Measurements from ENCODE around the gene WDR88. TPM values are rescaled to one million over a fixed set of nuclear protein-coding genes. Genes with fewer than 3 reads are reported as not detected.

Gene WDR88
- polyA plus RNA-seq, 4 donors = 0.56 TPM; not detected in 3

DNA sequence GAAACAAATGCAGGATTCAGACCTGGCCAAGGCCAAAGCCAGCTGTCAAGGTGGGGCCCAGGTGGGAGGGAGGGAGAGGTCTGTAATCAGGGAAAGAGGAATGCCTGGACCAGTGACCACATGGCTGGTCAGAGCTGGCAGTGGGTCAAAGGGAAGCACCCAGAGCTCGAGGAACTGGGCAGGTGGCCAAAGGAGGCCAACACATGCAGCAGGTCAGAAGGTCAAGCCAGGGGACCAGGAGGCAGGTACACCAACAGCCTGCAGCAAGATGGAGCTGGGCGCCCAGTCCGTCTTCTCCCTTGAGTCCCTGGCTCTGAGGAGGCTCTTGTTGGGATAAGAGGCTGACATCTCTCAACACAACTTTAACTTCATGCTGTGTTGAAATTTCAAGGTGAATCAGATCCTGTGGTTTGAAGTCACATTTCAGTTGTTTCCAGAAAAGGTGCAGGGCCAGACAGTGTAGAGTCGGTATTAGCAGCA is 33.8 kb upstream of the WDR88 start:
- Histone ChIP-seq H3K27me3 (ENCODE audit: control insufficient read depth in 3 of 3, insufficient read depth in 3 of 3, low read length in 3 of 3) (no peaks in the 10 kb centered on the region), H3K27ac (ENCODE audit: low read depth in 1 of 3, low read length in 2 of 3) (no peak overlapping the region), H3K9me3 (ENCODE audit: control insufficient read depth in 2 of 2, insufficient read depth in 1 of 2, low read depth in 1 of 2, low read length in 1 of 2) (no peaks in the 10 kb centered on the region), H3K4me1 (ENCODE audit: control insufficient read depth in 3 of 3, insufficient read depth in 2 of 3, low read depth in 1 of 3, low read length in 2 of 3) (peaks cover 0 to 8% (median 0%) of the 10 kb centered on the region in 3 donors), H3K4me3 (ENCODE audit: low read depth in 1 of 3, low read length in 3 of 3) (no peak overlapping the region), H3K36me3 (ENCODE audit: control insufficient read depth in 3 of 3, insufficient read depth in 2 of 3, low read depth in 1 of 3, low read length in 3 of 3) (peaks cover 18 to 60% (median 21%) of the 10 kb centered on the region in 3 donors)
- WGBS, 3 donors = 74 to 83% (median 75%) methylated on average over 4 of the region's 4 CpGs
- DNase-seq (peak in 1 of 2 donors; percentile 9), FAIRE-seq (no peak)

DNA sequence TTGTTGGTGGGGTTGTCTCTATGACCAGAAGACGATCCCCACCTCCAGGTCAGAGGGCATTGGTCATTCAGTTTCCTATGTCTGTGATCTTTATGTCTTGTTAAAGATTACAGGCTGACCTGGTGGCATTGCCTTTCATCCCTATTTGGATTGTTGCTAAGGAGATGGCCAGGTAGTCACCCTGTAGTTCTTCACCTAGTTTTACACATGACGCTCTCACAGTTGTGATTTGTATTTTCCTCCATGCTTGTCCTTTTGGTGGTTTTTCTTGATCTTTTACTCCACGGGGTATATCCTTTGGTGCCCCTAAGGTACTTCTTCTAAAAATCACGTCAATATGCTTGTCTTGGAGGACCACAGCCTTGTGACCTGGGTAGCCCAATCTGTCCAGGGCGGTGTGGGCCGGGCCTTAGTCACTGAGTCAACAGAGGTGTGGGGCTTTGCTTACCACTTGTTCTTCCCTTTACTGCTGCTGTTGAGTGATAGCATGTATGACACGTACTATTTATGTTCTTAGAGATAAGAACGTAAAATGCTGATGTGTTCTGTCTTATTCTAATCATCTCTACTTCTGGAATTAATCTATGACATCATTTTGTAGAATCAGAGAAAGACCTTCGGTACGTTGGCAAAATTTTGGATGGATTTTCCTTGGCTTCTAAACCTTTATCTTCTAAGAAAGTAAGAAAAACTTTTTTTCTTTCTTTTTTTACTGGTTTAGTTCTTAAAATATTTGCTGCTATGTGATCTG is 30.8 kb upstream of the WDR88 start:
- DNase-seq = peak; percentile 91 to 92
- FAIRE-seq = peak; percentile 93

GRCh38 chr19:33102893-33103292 is 29.0 kb upstream of the WDR88 start:
- WGBS, 3 donors = 88 to 99% (median 94%) methylated on average over 6 of the region's 6 CpGs
- DNase-seq = no peak
- Histone ChIP-seq H3K36me3 (ENCODE audit: control insufficient read depth in 3 of 3, insufficient read depth in 2 of 3, low read depth in 1 of 3, low read length in 3 of 3) (peaks cover 16 to 61% (median 20%) of the 10 kb centered on the region in 3 donors), H3K27me3 (ENCODE audit: control insufficient read depth in 3 of 3, insufficient read depth in 3 of 3, low read length in 3 of 3) (no peaks in the 10 kb centered on the region), H3K4me3 (ENCODE audit: low read depth in 1 of 3, low read length in 3 of 3) (no peak overlapping the region), H3K27ac (ENCODE audit: low read depth in 1 of 3, low read length in 2 of 3) (no peak overlapping the region), H3K9me3 (ENCODE audit: control insufficient read depth in 2 of 2, insufficient read depth in 1 of 2, low read depth in 1 of 2, low read length in 1 of 2) (no peaks in the 10 kb centered on the region), H3K4me1 (ENCODE audit: control insufficient read depth in 3 of 3, insufficient read depth in 2 of 3, low read depth in 1 of 3, low read length in 2 of 3) (peaks cover 0 to 8% (median 0%) of the 10 kb centered on the region in 3 donors)
- FAIRE-seq = no peak

More for the DNA sequence above, 30.8 kb upstream of the WDR88 start:
- Histone ChIP-seq H3K27me3 (ENCODE audit: control insufficient read depth in 3 of 3, insufficient read depth in 3 of 3, low read length in 3 of 3) (no peaks in the 10 kb centered on the region), H3K36me3 (ENCODE audit: control insufficient read depth in 3 of 3, insufficient read depth in 2 of 3, low read depth in 1 of 3, low read length in 3 of 3) (peaks cover 14 to 57% (median 18%) of the 10 kb centered on the region in 3 donors), H3K4me1 (ENCODE audit: control insufficient read depth in 3 of 3, insufficient read depth in 2 of 3, low read depth in 1 of 3, low read length in 2 of 3) (peaks cover 0 to 8% (median 0%) of the 10 kb centered on the region in 3 donors), H3K4me3 (ENCODE audit: low read depth in 1 of 3, low read length in 3 of 3) (no peak overlapping the region), H3K9me3 (ENCODE audit: control insufficient read depth in 2 of 2, insufficient read depth in 1 of 2, low read depth in 1 of 2, low read length in 1 of 2) (no peaks in the 10 kb centered on the region), H3K27ac (ENCODE audit: low read depth in 1 of 3, low read length in 2 of 3) (peak overlapping the region; percentile 53 to 75 (median 68))
- WGBS, 3 donors = 53 to 76% (median 65%) methylated on average over 10 of the region's 10 CpGs

GRCh38 chr19:33108161-33108560 is 23.8 kb upstream of the WDR88 start:
- 91 to 95% (median 93%) methylated on average over 10 of the region's 10 CpGs for WGBS, 3 donors
- FAIRE-seq = no peak
- H3K36me3 ChIP-seq (ENCODE audit: control insufficient read depth in 3 of 3, insufficient read depth in 2 of 3, low read depth in 1 of 3, low read length in 3 of 3) = peaks cover 17 to 77% (median 18%) of the 10 kb centered on the region in 3 donors

GRCh38 chr19:33110137-33110910 is 21.6 kb upstream of the WDR88 start:
- 79 to 87% (median 83%) methylated on average over 9 of the region's 9 CpGs for WGBS, 3 donors
- DNase-seq = no peak
- H3K27me3 ChIP-seq (ENCODE audit: control insufficient read depth in 3 of 3, insufficient read depth in 3 of 3, low read length in 3 of 3) = no peaks in the 10 kb centered on the region
- FAIRE-seq = no peak
- H3K9me3 ChIP-seq (ENCODE audit: control insufficient read depth in 2 of 2, insufficient read depth in 1 of 2, low read depth in 1 of 2, low read length in 1 of 2) = no peaks in the 10 kb centered on the region
- H3K27ac ChIP-seq (ENCODE audit: low read depth in 1 of 3, low read length in 2 of 3) = no peak overlapping the region
- H3K4me3 ChIP-seq (ENCODE audit: low read depth in 1 of 3, low read length in 3 of 3) = no peak overlapping the region
- no peaks in the 10 kb centered on the region for H3K4me1 ChIP-seq (ENCODE audit: control insufficient read depth in 3 of 3, insufficient read depth in 2 of 3, low read depth in 1 of 3, low read length in 2 of 3)
- peaks cover 24 to 76% (median 27%) of the 10 kb centered on the region in 3 donors for H3K36me3 ChIP-seq (ENCODE audit: control insufficient read depth in 3 of 3, insufficient read depth in 2 of 3, low read depth in 1 of 3, low read length in 3 of 3)

More at GRCh38 chr19:33108161-33108560, 23.8 kb upstream of the WDR88 start:
- H3K4me1 ChIP-seq (ENCODE audit: control insufficient read depth in 3 of 3, insufficient read depth in 2 of 3, low read depth in 1 of 3, low read length in 2 of 3) = no peaks in the 10 kb centered on the region
- no peaks in the 10 kb centered on the region for H3K27me3 ChIP-seq (ENCODE audit: control insufficient read depth in 3 of 3, insufficient read depth in 3 of 3, low read length in 3 of 3)
- no peak for DNase-seq
- H3K9me3 ChIP-seq (ENCODE audit: control insufficient read depth in 2 of 2, insufficient read depth in 1 of 2, low read depth in 1 of 2, low read length in 1 of 2) = no peaks in the 10 kb centered on the region
- no peak overlapping the region for H3K27ac ChIP-seq (ENCODE audit: low read depth in 1 of 3, low read length in 2 of 3)
- H3K4me3 ChIP-seq (ENCODE audit: low read depth in 1 of 3, low read length in 3 of 3) = no peak overlapping the region

GRCh38 chr19:33111587-33111986 is 20.3 kb upstream of the WDR88 start:
- no peaks in the 10 kb centered on the region for H3K9me3 ChIP-seq (ENCODE audit: control insufficient read depth in 2 of 2, insufficient read depth in 1 of 2, low read depth in 1 of 2, low read length in 1 of 2)
- H3K4me3 ChIP-seq (ENCODE audit: low read depth in 1 of 3, low read length in 3 of 3) = no peak overlapping the region
- H3K36me3 ChIP-seq (ENCODE audit: control insufficient read depth in 3 of 3, insufficient read depth in 2 of 3, low read depth in 1 of 3, low read length in 3 of 3) = peaks cover 19 to 70% (median 27%) of the 10 kb centered on the region in 3 donors
- DNase-seq = no peak
- H3K27ac ChIP-seq (ENCODE audit: low read depth in 1 of 3, low read length in 2 of 3) = no peak overlapping the region
- no peaks in the 10 kb centered on the region for H3K27me3 ChIP-seq (ENCODE audit: control insufficient read depth in 3 of 3, insufficient read depth in 3 of 3, low read length in 3 of 3)
- H3K4me1 ChIP-seq (ENCODE audit: control insufficient read depth in 3 of 3, insufficient read depth in 2 of 3, low read depth in 1 of 3, low read length in 2 of 3) = no peaks in the 10 kb centered on the region
- WGBS, 3 donors = 93 to 100% (median 94%) methylated on average over 11 of the region's 11 CpGs
- no peak for FAIRE-seq

DNA sequence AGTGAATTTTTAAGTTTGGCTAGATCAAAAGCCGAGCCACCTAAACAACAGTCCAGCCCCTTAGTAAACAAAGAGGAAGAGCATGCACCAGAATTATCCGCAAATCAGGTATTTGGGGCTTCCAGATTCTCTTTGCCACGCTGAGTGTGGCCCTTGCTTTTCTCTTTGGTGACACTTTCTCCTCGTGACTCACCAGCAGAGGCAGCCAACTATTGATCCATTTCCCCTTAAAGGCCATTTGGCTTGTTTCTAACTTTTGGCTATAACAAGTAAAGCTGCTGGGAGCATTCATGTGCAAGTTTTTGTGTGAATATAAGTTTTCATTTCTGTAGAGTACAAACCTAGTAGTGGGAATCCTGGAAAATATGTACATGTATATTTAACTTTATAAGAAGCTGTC is 17.6 kb upstream of the WDR88 start:
- Histone ChIP-seq H3K4me1 (ENCODE audit: control insufficient read depth in 3 of 3, insufficient read depth in 2 of 3, low read depth in 1 of 3, low read length in 2 of 3) (no peaks in the 10 kb centered on the region), H3K27ac (ENCODE audit: low read depth in 1 of 3, low read length in 2 of 3) (no peak overlapping the region), H3K27me3 (ENCODE audit: control insufficient read depth in 3 of 3, insufficient read depth in 3 of 3, low read length in 3 of 3) (no peaks in the 10 kb centered on the region), H3K4me3 (ENCODE audit: low read depth in 1 of 3, low read length in 3 of 3) (no peak overlapping the region), H3K36me3 (ENCODE audit: control insufficient read depth in 3 of 3, insufficient read depth in 2 of 3, low read depth in 1 of 3, low read length in 3 of 3) (peaks cover 26 to 61% (median 32%) of the 10 kb centered on the region in 3 donors), H3K9me3 (ENCODE audit: control insufficient read depth in 2 of 2, insufficient read depth in 1 of 2, low read depth in 1 of 2, low read length in 1 of 2) (no peaks in the 10 kb centered on the region)
- DNase-seq = no peak
- 64 to 85% (median 68%) methylated on average over 4 of the region's 4 CpGs for WGBS, 3 donors
- no peak for FAIRE-seq

- H3K4me1 ChIP-seq (ENCODE audit: control insufficient read depth in 3 of 3, insufficient read depth in 2 of 3, low read depth in 1 of 3, low read length in 2 of 3) = no peaks in the 10 kb centered on the region
- no peak for DNase-seq
- H3K27me3 ChIP-seq (ENCODE audit: control insufficient read depth in 3 of 3, insufficient read depth in 3 of 3, low read length in 3 of 3) = no peaks in the 10 kb centered on the region
- FAIRE-seq = no peak
- no peak overlapping the region for H3K4me3 ChIP-seq (ENCODE audit: low read depth in 1 of 3, low read length in 3 of 3)
- no peaks in the 10 kb centered on the region for H3K9me3 ChIP-seq (ENCODE audit: control insufficient read depth in 2 of 2, insufficient read depth in 1 of 2, low read depth in 1 of 2, low read length in 1 of 2)
- H3K36me3 ChIP-seq (ENCODE audit: control insufficient read depth in 3 of 3, insufficient read depth in 2 of 3, low read depth in 1 of 3, low read length in 3 of 3) = peaks cover 15 to 54% (median 27%) of the 10 kb centered on the region in 3 donors
- no peak overlapping the region for H3K27ac ChIP-seq (ENCODE audit: low read depth in 1 of 3, low read length in 2 of 3)
- WGBS, 3 donors = 91 to 96% (median 93%) methylated on average over 7 to 8 of the region's 8 CpGs
Measured at GRCh38 chr19:33117501-33117900, 14.4 kb upstream of the WDR88 start.

All from small intestine (tissue), 7 donors.